HepG2 (cell line): ENCODE measurements around the gene TMEM31.

Experiments used
- CTCF ChIP-seq: sonication (generic); formaldehyde crosslinking; IDR thresholded peaks from 2 replicates; pipeline ENCODE4 v1.5.0; 2020; ENCODE audit warnings: mild to moderate bottlenecking, missing genetic modification reagents, moderate library complexity
- POLR2AphosphoS5 ChIP-seq: IDR thresholded peaks from 2 replicates; pipeline ENCODE4 v1.6.1; 2012; ENCODE audit warnings: low read depth, low read length

GRCh38 chrX:103756736-103757135 is 46.0 kb downstream of the TMEM31 start:
- TF ChIP-seq CTCF (CRISPR knock-in tag) (no peak), POLR2AphosphoS5 (no peak)
